GM18505 (cell line): ENCODE results near the gene OR2M3.
"Not testable (repeated sequence)": the region's sequence is repeated elsewhere in the genome, so short reads cannot be mapped to it uniquely, and the experiment has no call there.

Source experiments
- ATAC-seq: cut with Tn5 transposase; IDR thresholded peaks from one replicate; pipeline ENCODE4 v1.9.1; 2021; ENCODE audit not compliant: unreplicated experiment
- POLR2A ChIP-seq: IDR thresholded peaks from 4 replicates; pipeline ENCODE4 v1.6.1; 2011; ENCODE audit warnings: borderline replicate concordance; ENCODE audit not compliant: insufficient read depth, insufficient read length; ENCODE audit errors: extremely low read depth

The OR2M3 gene

GRCh38 chr1:248231117-248231516 lies 34.1 kb downstream of the OR2M3 start, which contains the start of gene OR2M4:
Gene OR2M4, plus strand, starts transcription at chr1:248231417. Its CDS starts 7,512 bp downstream, at chr1:248238929.
- ATAC-seq: no peak
- TF ChIP-seq POLR2A: no peak

- no peak for ATAC-seq
- TF ChIP-seq POLR2A: no peak
These were observed 42.4 kb downstream of the OR2M3 start for GRCh38 chr1:248239478-248239877.

GRCh38 chr1:248243204-248243603 lies 46.1 kb downstream of the OR2M3 start:
- TF ChIP-seq POLR2A: no peak
- peak; percentile 87 for ATAC-seq

- ATAC-seq: not testable (repeated sequence)
These were observed 62.2 kb downstream of the OR2M3 start for GRCh38 chr1:248259309-248259708.
